NCI-H2196 treated with DMSO at 0.1 percent for 48 hours (cell line): ENCODE measurements around the gene B4GALT1.
A peak's percentile ranks its signal among the peaks of the same experiment; 100 is the strongest.
"Not testable (repeated sequence)": the region's sequence is repeated elsewhere in the genome, so short reads cannot be mapped to it uniquely, and the experiment has no call there.

ENCODE experiments used
- DNase-seq: peaks from one replicate; lab custom pipeline; 2025; ENCODE audit not compliant: unreplicated experiment; lab: John Stamatoyannopoulos, UW

Gene B4GALT1

DNA sequence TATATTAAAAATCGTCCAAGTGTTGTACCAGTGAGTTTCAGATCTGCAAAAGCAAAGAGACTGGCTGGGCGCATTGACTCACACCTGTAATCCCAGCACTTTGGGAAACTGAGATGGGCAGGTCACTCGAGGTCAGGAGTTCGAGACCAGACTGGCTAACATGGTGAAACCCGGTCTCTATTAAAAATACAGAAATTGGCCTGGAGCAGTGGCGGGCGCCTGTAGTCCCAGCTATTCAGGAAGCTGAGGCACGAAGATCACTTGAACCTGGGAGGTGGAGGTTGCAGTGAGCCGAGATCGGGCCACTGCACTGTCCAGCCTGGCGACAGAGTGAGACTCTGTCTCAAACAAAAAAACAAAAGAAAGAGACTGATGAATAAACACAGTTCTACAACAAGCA is 18.3 kb upstream of the B4GALT1 start:
- no peak for DNase-seq

DNA sequence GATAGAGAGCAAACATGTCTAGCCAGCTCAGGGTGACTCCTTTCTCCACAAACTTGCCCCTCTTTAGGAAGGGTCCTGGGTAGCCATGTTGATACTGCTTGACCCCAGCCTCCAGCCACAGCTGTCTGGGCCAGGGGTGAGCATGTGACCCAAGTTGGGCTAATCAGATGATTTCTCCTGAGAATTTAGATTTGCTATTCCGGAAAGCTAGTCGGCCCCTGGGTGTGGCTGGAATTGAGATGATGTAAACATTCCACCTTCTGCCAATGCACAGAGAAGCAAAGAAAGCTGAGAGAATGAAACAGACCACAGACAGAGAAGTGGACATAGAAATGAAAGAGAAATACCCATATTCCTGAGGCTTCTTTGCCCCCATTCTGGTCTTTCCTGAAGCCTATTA is 17.8 kb upstream of the B4GALT1 start:
- DNase-seq = no peak

DNA sequence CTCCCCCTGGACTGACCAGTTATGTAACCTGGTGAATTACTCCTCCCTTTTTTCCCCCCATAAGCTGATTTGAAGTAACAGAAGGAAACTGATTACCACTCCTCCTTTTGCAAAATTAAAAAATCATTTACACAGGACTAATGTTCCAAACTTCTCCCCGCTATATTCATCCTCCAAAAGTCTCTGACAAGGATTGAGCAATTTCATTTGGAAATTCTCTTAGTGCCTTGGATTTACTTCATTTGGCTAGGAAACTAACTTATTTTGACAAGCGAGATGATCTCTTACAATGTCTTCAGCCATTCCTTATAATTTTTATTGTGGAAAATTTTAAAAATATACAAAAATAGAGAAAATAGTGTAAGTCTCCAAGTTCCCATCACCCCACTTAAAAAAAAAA is 15.4 kb upstream of the B4GALT1 start:
- no peak for DNase-seq

DNA sequence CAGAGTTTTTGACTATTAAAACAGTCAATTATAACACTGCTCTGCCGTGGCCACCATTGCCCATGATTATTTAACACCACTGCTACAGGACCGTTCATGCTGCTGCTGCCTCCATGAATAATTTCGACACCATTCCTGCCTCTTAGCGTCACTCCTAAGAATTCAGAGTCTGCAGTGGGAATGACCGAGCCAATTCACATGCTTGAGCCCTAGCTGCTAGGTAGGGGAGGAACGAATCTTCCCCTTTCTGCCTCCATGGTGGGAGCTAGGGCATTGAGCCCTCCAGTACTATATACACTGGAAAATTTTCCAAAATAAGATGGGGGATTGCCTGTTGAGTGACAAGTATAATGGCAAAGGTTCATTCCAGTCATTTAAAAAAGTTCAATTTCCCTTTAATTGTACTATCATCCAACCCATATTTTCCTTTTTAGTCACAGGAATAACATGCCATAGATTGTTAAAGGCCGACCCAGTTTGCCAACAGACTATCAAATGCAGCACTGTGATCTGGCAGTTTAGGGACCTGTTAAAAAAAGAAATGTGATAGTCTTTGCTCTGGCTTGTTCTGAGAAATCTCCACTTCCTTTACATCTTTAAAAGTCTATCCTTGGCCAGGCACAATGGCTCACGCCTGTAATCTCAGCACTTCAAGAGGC is 13.5 kb upstream of the B4GALT1 start:
- DNase-seq = no peak

DNA sequence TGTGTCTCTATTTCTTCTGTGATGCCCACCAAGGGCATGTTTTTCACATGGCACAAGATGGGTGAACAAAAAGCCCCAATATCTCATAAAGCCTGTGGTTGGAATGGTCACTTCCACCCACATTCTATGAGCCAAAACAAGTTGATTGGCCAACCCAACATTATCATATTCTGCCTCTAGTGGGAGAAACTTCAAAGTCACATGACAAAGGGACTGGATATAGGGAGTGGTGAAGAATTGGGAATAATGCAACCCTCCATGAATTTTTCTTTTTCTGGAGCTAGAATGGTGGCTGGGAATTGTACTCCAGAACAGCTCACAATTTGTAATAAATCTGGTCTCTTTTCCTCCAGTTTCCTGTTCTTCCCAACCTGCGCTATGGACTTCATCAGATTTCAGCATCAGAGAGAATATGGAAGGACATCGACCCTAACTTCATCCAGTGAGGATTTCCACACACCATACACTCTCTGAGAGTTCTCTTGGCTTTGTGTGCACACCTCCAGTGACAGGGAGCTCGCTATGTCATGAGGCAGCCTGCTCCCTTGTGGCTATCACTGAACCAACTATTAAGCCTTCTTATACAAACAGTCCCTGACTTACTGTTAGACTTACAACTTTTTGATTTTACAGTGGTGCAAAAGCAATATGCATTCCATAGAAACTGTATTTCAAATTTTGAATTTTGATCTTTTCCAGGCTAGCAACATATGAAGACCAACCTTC is 12.0 kb upstream of the B4GALT1 start:
- DNase-seq = no peak

DNA sequence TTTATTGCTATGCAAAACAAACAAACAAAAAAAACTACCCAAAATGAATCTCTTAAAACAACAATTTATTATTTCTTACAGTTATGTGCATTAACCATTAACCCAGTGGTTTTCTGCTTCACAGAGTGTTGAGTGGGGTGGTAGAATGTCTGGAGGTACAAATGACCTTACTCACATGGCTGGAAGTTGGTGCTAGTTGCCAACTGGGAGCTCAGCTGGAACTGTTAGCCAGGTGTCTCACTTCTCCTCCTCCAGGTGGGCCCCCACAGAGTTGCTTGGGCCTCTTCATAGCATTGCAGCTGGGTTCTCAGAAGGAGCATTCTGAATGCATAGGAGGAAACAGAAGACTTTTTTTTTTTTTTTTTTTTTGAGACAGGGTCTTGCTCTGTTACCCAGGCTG is 10.5 kb upstream of the B4GALT1 start:
- DNase-seq = no peak

DNA sequence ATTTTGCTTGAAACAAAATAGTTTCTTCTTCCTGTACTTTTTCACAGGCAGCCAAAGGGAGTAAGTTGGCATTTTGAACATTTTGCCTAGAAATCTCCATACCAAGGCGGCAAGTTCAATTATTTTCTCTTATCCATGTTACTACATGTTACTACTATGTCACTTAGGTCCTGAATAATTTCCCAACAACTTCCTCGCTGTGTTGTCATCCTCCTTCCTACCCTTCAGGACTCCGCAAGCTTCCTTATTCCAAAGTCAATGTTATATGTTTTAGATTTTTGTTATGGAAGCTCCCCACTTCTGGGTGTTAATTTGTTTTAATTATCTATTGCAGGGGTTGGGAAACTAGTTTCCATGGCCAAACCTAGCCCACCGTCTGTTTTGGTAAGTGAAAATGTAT is 9.9 kb upstream of the B4GALT1 start:
- DNase-seq = no peak

DNA sequence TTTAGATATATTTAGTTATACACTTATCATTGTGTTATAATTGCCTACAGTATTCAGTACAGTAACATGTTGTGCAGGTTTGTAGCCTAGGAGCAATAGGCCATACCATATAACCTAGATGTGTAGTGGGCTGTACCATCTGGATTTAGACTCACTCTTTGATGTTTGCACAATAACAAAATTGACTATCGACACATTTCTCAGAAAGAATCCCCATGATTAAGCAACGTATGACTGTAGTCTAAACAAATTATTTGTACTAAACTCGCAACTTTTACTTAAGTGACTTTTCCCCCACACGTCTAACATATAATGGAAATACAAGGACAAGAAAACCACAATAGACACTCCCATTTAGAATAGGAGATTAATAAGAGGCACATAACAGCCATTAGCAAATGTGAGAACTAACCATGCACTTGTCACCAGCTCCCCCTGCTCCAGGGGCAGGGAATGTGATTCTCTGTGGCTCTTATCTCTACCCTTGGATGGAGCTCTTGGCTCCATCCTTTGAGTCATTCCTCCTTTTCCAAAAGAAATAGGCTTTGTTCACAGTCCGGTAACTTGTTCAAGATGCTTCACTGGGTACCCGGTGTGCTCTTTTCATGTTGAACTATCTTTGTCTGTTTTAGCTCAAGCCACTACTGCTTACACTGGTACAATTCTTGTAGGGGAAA is 8.7 kb upstream of the B4GALT1 start:
- no peak for DNase-seq

DNA sequence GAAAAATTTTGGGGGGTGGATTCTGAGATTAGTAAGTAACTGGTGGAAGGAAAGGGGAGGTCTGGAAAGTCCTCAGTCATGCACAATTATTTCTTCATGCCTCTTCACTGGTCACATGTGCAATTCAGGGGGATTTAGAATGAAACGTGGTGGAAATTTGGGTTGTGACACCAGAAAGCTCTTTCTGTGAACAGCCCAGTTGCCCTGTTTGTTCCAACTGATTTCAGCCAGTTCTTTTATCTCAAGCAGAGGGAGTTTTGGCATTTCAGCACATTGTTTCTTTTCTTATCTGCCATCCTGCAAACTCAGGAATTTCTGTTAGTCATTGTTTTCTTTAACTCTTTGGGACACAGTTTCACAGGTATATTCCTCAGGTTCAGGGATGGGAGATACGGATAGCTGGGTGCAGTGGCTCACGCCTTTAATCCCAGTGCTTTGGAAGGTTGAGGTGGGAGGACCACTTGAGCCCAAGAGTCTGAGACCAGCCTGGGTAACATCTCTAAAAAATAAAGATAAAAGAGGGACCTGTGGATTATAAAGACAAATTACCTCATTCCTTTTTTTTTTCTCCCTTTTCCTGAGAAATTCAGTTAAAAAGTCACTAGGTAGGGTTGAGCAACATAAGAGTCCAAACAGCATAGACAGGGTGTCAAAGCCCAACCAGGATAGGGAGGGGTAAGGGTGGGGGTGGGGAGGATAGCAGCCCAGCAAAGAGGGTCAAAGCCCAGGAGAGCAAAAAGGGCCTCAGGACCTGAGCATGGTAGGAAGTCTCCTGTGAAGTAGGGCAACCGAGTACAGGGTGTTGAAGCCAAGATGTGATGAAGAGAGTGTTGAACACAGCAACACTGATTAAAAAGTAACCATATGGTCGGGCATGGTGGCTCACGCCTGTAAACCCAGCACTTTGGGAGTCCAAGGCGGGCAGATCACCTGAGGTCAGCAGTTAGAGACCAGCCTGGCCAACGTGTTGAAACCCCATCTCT is 5.4 kb upstream of the B4GALT1 start:
- DNase-seq = no peak

DNA sequence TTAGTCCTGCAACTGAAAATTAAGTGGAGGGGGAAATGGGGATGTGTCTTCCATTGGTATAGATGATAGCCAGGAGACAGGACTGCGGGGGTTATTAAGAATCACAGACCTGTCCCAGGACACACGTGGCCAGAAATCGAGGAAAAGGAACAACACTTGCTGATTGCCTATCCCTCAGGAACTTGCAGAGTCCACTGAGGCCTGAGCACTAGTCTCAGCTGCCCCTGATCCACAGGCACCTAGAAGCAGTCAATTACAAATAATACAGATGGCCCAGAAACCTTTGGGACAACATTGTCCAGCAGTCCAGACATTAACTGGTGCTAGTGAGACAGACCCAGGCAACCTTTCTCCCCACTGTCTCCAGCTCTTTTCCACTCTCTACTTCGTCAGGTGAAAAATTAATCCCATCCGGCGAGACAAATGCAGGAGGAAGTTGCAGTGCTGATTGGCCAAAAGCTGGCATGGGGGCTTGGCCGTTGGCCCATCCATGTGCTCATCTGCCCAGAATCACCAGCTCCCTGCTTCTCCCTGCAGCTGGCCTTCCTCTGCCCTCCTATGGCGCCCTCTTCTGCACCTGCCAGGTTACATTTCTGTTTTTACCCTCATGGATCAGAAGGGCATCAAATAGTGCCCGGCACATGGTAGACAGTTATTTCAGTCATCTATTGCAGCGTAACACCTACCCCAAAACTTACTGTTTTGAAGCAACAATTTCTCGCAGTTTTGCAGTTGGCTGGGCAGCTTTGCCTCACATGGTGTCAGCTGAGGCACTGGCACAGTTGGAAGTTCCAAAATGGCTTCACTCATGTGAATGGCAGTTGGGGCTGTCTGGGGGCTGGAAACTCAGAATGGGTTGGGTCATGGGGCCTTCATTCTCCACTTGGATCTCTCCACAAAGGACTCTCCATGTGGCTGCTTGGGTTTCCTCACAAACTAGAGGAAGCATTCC is 3.6 kb upstream of the B4GALT1 start:
- peak; percentile 86 for DNase-seq

DNA sequence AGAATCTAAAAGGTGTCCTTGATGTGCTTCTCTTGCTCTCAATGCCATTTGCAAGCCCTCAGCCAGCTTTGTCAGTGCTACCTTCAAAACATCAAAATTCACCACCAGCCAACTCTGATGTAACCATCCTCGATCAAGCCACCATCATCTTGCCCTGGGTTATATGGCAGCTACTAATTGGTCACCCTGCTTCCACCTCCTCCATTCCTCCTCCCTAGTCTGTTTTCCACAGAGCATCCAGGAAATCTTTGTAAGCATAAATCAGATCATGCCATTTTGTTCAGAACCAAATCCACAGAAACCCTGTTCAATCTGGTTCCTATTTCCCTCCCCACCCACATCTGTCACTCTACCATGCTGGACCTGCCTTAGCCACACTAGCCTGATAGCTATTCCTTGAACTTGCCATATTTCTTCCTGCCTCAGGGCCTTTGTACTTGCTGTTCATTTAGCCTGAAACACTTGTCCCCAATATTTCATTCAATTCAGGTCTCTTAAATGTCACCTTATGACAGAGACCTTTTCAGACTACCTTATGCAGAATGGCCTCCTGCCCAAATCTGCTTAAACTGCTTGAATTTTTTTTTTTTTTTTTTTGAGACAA is 1.9 kb upstream of the B4GALT1 start:
- no peak for DNase-seq

DNA sequence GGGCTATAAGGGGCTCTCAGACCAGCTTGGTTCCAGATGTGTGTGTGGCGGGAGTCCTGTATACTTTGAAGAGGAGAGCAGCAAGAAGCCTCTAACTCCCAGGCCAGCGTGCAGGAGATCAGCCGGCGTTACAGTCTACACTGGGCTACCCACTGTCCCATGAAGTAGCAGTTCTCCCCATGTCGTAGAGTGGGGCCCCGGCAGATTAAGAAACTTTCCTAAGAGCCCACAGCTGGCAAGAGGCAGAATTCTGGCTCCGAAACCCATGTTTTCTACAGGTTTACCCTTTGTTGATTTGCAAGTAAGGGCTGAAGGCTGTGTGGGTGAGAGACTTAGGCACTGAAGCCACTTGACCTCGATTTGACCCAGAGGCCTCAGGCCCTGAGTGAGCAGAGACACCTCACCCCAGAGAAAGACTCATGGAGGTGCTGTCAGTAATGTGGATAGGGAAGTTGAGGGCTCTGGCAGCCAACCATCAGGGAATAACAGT is 881 bp upstream of the B4GALT1 start:
- DNase-seq = no peak

DNA sequence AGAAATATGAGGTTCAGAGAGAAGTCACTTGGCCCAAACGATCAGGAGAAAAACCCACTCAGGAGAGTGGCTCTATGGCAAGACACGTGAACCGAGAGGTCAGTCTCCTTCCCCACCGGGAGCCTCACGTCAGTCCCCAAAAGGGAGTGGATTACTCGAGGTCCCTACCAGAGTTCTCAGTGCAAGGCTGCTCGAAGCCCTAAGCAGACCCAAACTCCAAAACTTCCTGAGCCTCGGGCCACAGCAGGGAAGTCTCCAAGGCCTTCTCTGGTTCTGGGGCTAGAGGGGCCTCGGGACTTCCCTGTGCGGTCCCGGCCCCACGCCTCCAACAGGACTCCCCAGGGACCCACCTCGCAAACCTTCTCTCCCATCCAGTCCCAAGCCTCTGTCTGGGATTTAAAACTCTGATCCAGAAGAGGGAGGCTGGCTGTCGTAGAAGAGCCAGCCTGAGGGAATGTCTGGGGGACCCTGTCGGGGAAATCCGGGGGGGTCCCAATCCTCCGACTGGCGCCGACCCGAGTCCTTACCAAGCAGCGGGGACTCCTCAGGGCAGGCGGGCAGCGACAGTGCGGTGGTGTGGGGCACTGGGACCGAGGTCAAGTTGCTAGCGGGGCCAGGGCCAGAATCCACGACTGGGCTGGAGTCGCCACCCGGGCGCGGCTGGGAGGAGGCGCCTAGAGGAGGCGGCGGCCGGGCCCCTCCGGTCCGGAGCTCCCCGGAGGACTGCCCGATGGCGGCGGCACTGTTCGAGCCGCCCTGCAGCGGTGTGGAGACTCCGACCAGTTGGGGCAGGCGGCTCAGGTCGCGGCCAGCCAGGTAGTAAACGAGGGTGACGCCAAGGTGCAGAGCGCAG is 679 bp downstream of the B4GALT1 start:
- DNase-seq = no peak

DNA sequence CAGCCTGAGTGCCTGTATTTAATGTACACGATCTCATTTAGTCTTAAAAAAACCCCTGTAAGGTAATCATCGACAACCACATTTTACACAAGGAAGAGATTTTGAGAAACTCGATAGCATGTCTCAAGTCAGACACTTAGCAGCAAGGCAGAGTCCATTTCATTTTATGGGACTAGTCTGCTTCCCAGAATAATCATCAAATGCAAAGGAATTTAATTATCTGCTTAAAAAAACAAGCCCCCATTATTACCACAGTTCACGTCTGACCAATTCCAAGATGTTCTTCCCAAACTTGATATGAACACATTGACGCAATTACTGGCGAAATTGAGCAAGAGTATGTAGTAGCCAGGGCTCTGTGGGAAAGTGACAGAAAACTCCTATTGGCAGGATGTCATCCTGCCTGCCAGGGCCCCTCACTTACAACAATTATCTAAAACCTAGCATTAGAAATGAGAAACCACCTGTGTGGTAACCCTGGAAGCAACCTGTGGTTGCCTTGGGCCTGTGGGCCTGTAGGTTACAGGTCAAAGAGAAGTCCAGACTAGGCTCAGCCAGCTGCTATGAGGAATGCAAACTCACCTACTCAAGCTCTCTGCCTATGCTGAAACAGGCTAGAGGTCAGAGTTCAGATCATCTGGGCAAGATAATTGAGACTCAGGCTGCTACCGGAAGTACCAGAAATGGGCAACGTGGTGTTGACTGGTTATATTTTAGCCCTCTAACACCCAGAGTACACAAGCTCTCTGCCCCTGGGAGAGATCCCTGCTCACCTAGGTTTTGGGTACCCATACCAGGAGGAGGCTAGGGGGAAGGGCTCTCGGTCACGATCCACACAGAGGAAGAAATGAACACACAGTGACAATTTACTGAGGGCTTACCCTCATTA is 1.6 kb downstream of the B4GALT1 start:
- DNase-seq = no peak

DNA sequence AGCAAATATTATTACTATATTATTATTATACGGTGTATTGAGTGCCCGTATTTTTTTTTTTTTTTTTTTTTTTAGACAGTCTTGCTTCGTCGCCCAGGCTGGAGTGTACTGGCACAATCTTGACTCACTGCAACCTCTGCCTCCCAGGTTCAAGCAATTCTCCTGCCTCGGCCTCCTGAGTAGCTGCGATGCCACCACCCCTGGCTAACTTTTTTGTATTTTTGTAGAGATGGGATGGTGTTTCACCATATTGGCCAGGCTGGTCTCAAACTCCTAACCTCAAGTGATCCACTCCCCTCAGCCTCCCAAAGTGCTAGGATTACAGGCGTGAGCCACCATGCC is 2.2 kb downstream of the B4GALT1 start:
- DNase-seq = not testable (repeated sequence)

DNA sequence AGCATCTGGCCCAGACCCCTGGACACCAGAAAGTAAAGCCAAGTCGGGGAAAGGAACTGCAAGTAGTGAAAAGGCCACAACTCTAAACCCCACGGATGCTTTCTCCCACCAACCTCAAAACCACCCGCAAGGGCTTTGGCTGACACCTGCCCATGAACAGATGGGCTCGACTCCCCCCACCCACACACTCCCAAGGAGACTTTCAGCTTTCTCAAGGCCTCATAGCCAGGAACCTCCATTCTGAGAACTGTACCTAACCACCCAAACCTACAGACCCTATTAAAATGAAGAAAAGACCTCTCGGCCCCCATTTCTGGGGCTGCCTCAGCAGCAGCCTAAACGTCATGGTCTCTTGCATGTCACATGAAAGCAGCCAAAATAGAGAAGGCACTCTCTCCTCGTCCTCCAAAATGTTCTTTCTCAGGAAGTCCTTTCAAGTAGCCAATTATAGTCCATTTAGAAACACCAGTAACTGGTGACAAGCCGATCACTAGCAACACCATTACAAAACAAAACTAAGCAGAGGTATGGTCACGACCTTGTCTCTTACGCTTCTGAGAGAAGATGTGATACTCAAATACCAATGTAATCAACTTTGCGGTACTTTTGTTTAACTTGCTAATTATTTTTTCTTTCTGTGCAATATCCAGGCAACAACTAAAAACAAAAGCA is 2.9 kb downstream of the B4GALT1 start:
- DNase-seq = no peak
